Neural cell (in vitro differentiated cells): ENCODE results near the gene MISP. TPM values are rescaled to one million over a fixed set of nuclear protein-coding genes. Genes with fewer than 3 reads are reported as not detected.

Source experiments
- H2AFZ ChIP-seq: fragments of 200-600, 300-800 bp; sonication (generic), shearing (Covaris generic); 2 replicates; pipeline ENCODE4 v1.6.0; 2014; ENCODE audit warnings: low read depth, mild to moderate bottlenecking, antibody characterized with exemption, low read length, moderate library complexity
- H3F3A ChIP-seq: fragments of 200-600 bp; shearing (Covaris generic); 2 replicates; pipeline ENCODE4 v1.6.1; 2016; ENCODE audit warnings: mild to moderate bottlenecking, moderate library complexity, mixed read lengths, antibody characterized with exemption, low read length; ENCODE audit not compliant: insufficient read depth, poor library complexity, severe bottlenecking
- H3K27ac ChIP-seq: fragments of 200-600, 300-800 bp; sonication (generic), shearing (Covaris generic); 2 replicates; pipeline ENCODE4 v1.5.1; 2014; ENCODE audit warnings: mild to moderate bottlenecking, low read length, moderate library complexity
- H3K27me3 ChIP-seq: fragments of 300-800, 200-600 bp; sonication (generic), shearing (Covaris generic); 2 replicates; pipeline ENCODE4 v1.6.0; 2014; ENCODE audit warnings: mild to moderate bottlenecking, low read depth, low read length, moderate library complexity; ENCODE audit not compliant: insufficient read depth
- H3K36me3 ChIP-seq: fragments of 300-800, 200-600 bp; sonication (generic), shearing (Covaris generic); 2 replicates; pipeline ENCODE4 v1.5.1; 2014; ENCODE audit warnings: mild to moderate bottlenecking, antibody characterized with exemption, low read length, moderate library complexity; ENCODE audit not compliant: insufficient read depth
- H3K4me2 ChIP-seq: fragments of 300-800, 200-600 bp; sonication (generic), shearing (Covaris generic); 2 replicates; pipeline ENCODE4 v1.6.0; 2014; ENCODE audit warnings: mild to moderate bottlenecking, low read length
- H3K4me3 ChIP-seq: fragments of 300-800, 200-600 bp; sonication (generic), shearing (Covaris generic); 2 replicates; pipeline ENCODE4 v1.5.1; 2014; ENCODE audit warnings: mild to moderate bottlenecking, low read length, moderate library complexity
- H3K79me2 ChIP-seq: fragments of 200-600 bp; shearing (Covaris generic); replicated peaks from 2 replicates; pipeline ENCODE4 v1.6.0; 2014; ENCODE audit warnings: mild to moderate bottlenecking, low read length, moderate library complexity; ENCODE audit not compliant: insufficient read depth
- H3K9ac ChIP-seq: fragments of 300-800, 200-600 bp; sonication (generic), shearing (Covaris generic); 2 replicates; pipeline ENCODE4 v1.6.1; 2016; ENCODE audit warnings: mild to moderate bottlenecking, low read length, mixed read lengths
- H3K9me2 ChIP-seq: fragments of 200-600 bp; shearing (Covaris generic); 2 replicates; pipeline ENCODE4 v1.6.1; 2016; ENCODE audit warnings: mild to moderate bottlenecking, low read length, mixed read lengths; ENCODE audit not compliant: insufficient read depth
- H3K9me3 ChIP-seq: fragments of 200-600, 300-800 bp; sonication (generic), shearing (Covaris generic); 2 replicates; pipeline ENCODE4 v1.6.1; 2016; ENCODE audit warnings: mild to moderate bottlenecking, mixed run types, low read length, moderate library complexity, mixed read lengths
- H4K20me1 ChIP-seq: fragments of 200-600 bp; shearing (Covaris generic); 2 replicates; pipeline ENCODE4 v1.6.1; 2016; ENCODE audit warnings: mild to moderate bottlenecking, mixed run types; ENCODE audit not compliant: insufficient read depth
- CTCF ChIP-seq: fragments of 450-650 bp; IDR thresholded peaks from 2 replicates; pipeline ENCODE4 v1.5.1; 2014; ENCODE audit warnings: antibody characterized with exemption, mild to moderate bottlenecking, moderate library complexity; ENCODE audit not compliant: poor library complexity, severe bottlenecking
- EP300 ChIP-seq: fragments of 450-650 bp; conservative IDR thresholded peaks from 2 replicates; pipeline ENCODE4 v1.6.1; 2014; ENCODE audit warnings: antibody characterized with exemption, mild to moderate bottlenecking, moderate library complexity; ENCODE audit not compliant: poor library complexity, severe bottlenecking
- EZH2 ChIP-seq: fragments of 200-600, 300-800 bp; shearing (Covaris generic), sonication (generic); IDR thresholded peaks from 2 replicates; pipeline ENCODE4 v1.6.1; 2014; ENCODE audit warnings: antibody characterized with exemption, low read length, borderline replicate concordance, mild to moderate bottlenecking; ENCODE audit not compliant: insufficient read depth, poor library complexity, severe bottlenecking
- MXI1 ChIP-seq: fragments of 450-650 bp; conservative IDR thresholded peaks from 2 replicates; pipeline ENCODE4 v1.6.1; 2014; ENCODE audit warnings: antibody characterized with exemption, mild to moderate bottlenecking; ENCODE audit not compliant: poor library complexity, severe bottlenecking
- POLR2AphosphoS5 ChIP-seq: IDR thresholded peaks from 2 replicates; pipeline ENCODE4 v1.6.1; 2012
- RAD21 ChIP-seq: fragments of 450-650 bp; conservative IDR thresholded peaks from 2 replicates; pipeline ENCODE4 v1.6.1; 2014; ENCODE audit warnings: antibody characterized with exemption, mild to moderate bottlenecking, moderate library complexity
- REST ChIP-seq: IDR thresholded peaks from 2 replicates; pipeline ENCODE4 v1.6.1; 2012; ENCODE audit warnings: borderline replicate concordance
- SMC3 ChIP-seq: fragments of 450-650 bp; conservative IDR thresholded peaks from 2 replicates; pipeline ENCODE4 v1.6.1; 2014; ENCODE audit warnings: antibody characterized with exemption, mild to moderate bottlenecking, moderate library complexity; ENCODE audit not compliant: poor library complexity
- TAF1 ChIP-seq: IDR thresholded peaks from 2 replicates; pipeline ENCODE4 v1.6.1; 2012; ENCODE audit warnings: low read depth
- polyA plus RNA-seq: library from polyadenylated mRNA; depleted of rRNA; stranded (reverse); fragments of >200 nt; gene quantifications from 2 replicates; pipeline ENCODE4 v1.2.3, GENCODE V29; 2014

MISP gene
- polyA plus RNA-seq, 1 donor from 2014 or later = 0.98 TPM

- H3K27ac ChIP-seq = no peak overlapping the region
These were observed 38.8 kb downstream of the MISP start for GRCh38 chr19:789701-790060.

GRCh38 chr19:791007-791566 is 40.2 kb downstream of the MISP start:
- Histone ChIP-seq H4K20me1 (no peaks in the 10 kb centered on the region), H3F3A (no peaks in the 10 kb centered on the region), H3K9me3 (no peaks in the 10 kb centered on the region), H3K9ac (no peak overlapping the region), H2AFZ (no peak overlapping the region), H3K9me2 (no peaks in the 10 kb centered on the region), H3K4me2 (no peak overlapping the region), H3K27me3 (no peaks in the 10 kb centered on the region), H3K4me3 (no peak overlapping the region), H3K79me2 (no peaks in the 10 kb centered on the region), H3K27ac (no peak overlapping the region), H3K36me3 (no peaks in the 10 kb centered on the region)
- TF ChIP-seq TAF1 = no peak
- TF ChIP-seq RAD21 = no peak
- no peak for TF ChIP-seq EP300
- no peak for TF ChIP-seq CTCF

More at GRCh38 chr19:789701-790060, 38.8 kb downstream of the MISP start:
- H3K36me3 ChIP-seq = no peaks in the 10 kb centered on the region
- no peaks in the 10 kb centered on the region for H3K27me3 ChIP-seq
- no peak overlapping the region for H3K4me3 ChIP-seq
- no peaks in the 10 kb centered on the region for H3K79me2 ChIP-seq
- no peaks in the 10 kb centered on the region for H3K9me2 ChIP-seq
- no peak overlapping the region for H3K9ac ChIP-seq
- TF ChIP-seq CTCF (no peak), TAF1 (no peak), POLR2AphosphoS5 (no peak), EP300 (no peak)
- no peak overlapping the region for H3K4me2 ChIP-seq
- peak overlapping the region; percentile 27 for H2AFZ ChIP-seq
- no peaks in the 10 kb centered on the region for H4K20me1 ChIP-seq
- H3K9me3 ChIP-seq = no peaks in the 10 kb centered on the region
- no peaks in the 10 kb centered on the region for H3F3A ChIP-seq

- Histone ChIP-seq H3K9me3 (no peaks in the 10 kb centered on the region), H3K79me2 (no peaks in the 10 kb centered on the region), H3K36me3 (no peaks in the 10 kb centered on the region), H3K27ac (no peak overlapping the region), H3K27me3 (no peaks in the 10 kb centered on the region), H3F3A (no peaks in the 10 kb centered on the region), H2AFZ (no peak overlapping the region), H3K4me3 (no peak overlapping the region), H4K20me1 (no peaks in the 10 kb centered on the region), H3K9me2 (no peaks in the 10 kb centered on the region), H3K4me2 (no peak overlapping the region), H3K9ac (no peak overlapping the region)
- TF ChIP-seq REST = no peak
- no peak for TF ChIP-seq TAF1
- no peak for TF ChIP-seq POLR2AphosphoS5
- TF ChIP-seq EP300 = no peak
- TF ChIP-seq RAD21 = no peak
- no peak for TF ChIP-seq EZH2
- TF ChIP-seq CTCF = no peak
- TF ChIP-seq SMC3 = no peak
- TF ChIP-seq MXI1 = no peak
These were observed 40.8 kb downstream of the MISP start for GRCh38 chr19:791567-792305.
